Measurements from ENCODE around the gene DOCK8. TPM values are rescaled to one million over a fixed set of nuclear protein-coding genes. Genes with fewer than 3 reads are reported as not detected.

DOCK8 gene
- total and polyA plus RNA-seq, 2 experiments from 2014 or later, result 0.94 to 1.2 TPM

GRCh38 chr9:471320-471719 is 256.7 kb downstream of the DOCK8 start:
- Histone ChIP-seq H3K4me1 (ENCODE audit: insufficient read depth) (peaks cover 30% of the 10 kb centered on the region), H3K4me2 (peak overlapping the region; percentile 86), H2AFZ (no peak overlapping the region), H3K36me3 (ENCODE audit: insufficient read depth) (no peaks in the 10 kb centered on the region), H3K27ac (ENCODE audit: low read depth) (no peak overlapping the region), H4K20me1 (replicated peaks; ENCODE audit: insufficient read depth) (no peaks in the 10 kb centered on the region), H3K79me2 (replicated peaks; ENCODE audit: insufficient read depth) (peaks cover 13% of the 10 kb centered on the region), H3K27me3 (ENCODE audit: insufficient read depth) (no peaks in the 10 kb centered on the region), H3F3A (replicated peaks; ENCODE audit: low read depth) (0 out of 2 replicates have a peak, but pooled peaks cover 9% of the 10 kb centered on the region), H3K4me3 (peak overlapping the region; percentile 68), H3K9me2 (ENCODE audit: insufficient read depth) (no peaks in the 10 kb centered on the region)
- no peak for ATAC-seq
- peak overlapping the region; percentile 93 for H3K4me3 Mint-ChIP-seq
- TF ChIP-seq REST (IDR thresholded peaks at IDR 0.05; ENCODE audit: unreplicated experiment), result no peak
- no peak for TF ChIP-seq STAT1 (IDR thresholded peaks at IDR 0.05; ENCODE audit: unreplicated experiment)
- TF ChIP-seq NANOG (IDR thresholded peaks at IDR 0.05; ENCODE audit: borderline replicate concordance), result no peak
- no peak for TF ChIP-seq ETS1 (IDR thresholded peaks at IDR 0.05)
- peaks cover 15% of the 10 kb centered on the region for H3K36me3 Mint-ChIP-seq (ENCODE audit: low read depth)
- H3K27ac Mint-ChIP-seq, result no peak overlapping the region
- H3K27me3 Mint-ChIP-seq (ENCODE audit: insufficient read depth, low read depth, poor library complexity), result peaks cover 16% of the 10 kb centered on the region
- DNase-seq (ENCODE audit: low spot score), result no peak
- H3K4me1 Mint-ChIP-seq, result peaks cover 22% of the 10 kb centered on the region
- no peaks in the 10 kb centered on the region for H3K9me3 Mint-ChIP-seq

GRCh38 chr9:472479-473075 is 257.9 kb downstream of the DOCK8 start:
- Histone ChIP-seq H3K4me3 (no peak overlapping the region), H3F3A (replicated peaks; ENCODE audit: low read depth) (0 out of 2 replicates have a peak, but pooled peaks cover 9% of the 10 kb centered on the region), H4K20me1 (replicated peaks; ENCODE audit: insufficient read depth) (no peaks in the 10 kb centered on the region), H3K27ac (ENCODE audit: low read depth) (no peak overlapping the region), H2AFZ (no peak overlapping the region), H3K27me3 (ENCODE audit: insufficient read depth) (no peaks in the 10 kb centered on the region), H3K79me2 (replicated peaks; ENCODE audit: insufficient read depth) (peaks cover 13% of the 10 kb centered on the region), H3K4me1 (ENCODE audit: insufficient read depth) (peaks cover 38% of the 10 kb centered on the region), H3K4me2 (peak overlapping the region; percentile 86), H3K9me2 (ENCODE audit: insufficient read depth) (no peaks in the 10 kb centered on the region), H3K36me3 (ENCODE audit: insufficient read depth) (no peaks in the 10 kb centered on the region)
- no peak overlapping the region for H3K27ac Mint-ChIP-seq
- TF ChIP-seq CTCF (conservative IDR thresholded peaks at IDR 0.05; ENCODE audit: low read depth in 2 of 2), result no peak
- H3K4me3 Mint-ChIP-seq, result no peak overlapping the region
- no peaks in the 10 kb centered on the region; the same call in 2 of the 3 replicates for H3K9me3 Mint-ChIP-seq
- no peak for DNase-seq (ENCODE audit: low spot score)
- H3K4me1 Mint-ChIP-seq, result peaks cover 33% of the 10 kb centered on the region
- peaks cover 25% of the 10 kb centered on the region for H3K36me3 Mint-ChIP-seq (ENCODE audit: low read depth)
- H3K27me3 Mint-ChIP-seq (ENCODE audit: insufficient read depth, low read depth, poor library complexity), result peaks cover 16% of the 10 kb centered on the region
- ATAC-seq, result no peak

Measured in GM23338 (cell line).